Sigmoid colon (tissue), 7 donors: ENCODE measurements around the gene HOMER2. TPM values are rescaled to one million over a fixed set of nuclear protein-coding genes. Genes with fewer than 3 reads are reported as not detected.
"Not testable (repeated sequence)": the region's sequence is repeated elsewhere in the genome, so short reads cannot be mapped to it uniquely, and the experiment has no call there.

Experiments
- DNase-seq: peaks from one replicate; pipeline ENCODE4 v3.0.0-alpha.2; 2019
- H3K27ac ChIP-seq, 4 donors: fragments of 200-600 bp; sonication (generic); one replicate each; pipeline ENCODE4 v1.5.1; 2016 to 2019; ENCODE audit warnings: mild to moderate bottlenecking in 1 of 4
- H3K27me3 ChIP-seq, 3 donors: fragments of 200-600 bp; sonication (generic); one replicate each; pipeline ENCODE4 v1.5.1; 2019; ENCODE audit warnings: mild to moderate bottlenecking in 1 of 3
- H3K36me3 ChIP-seq, 4 donors: fragments of 200-600 bp; sonication (generic); one replicate each; pipeline ENCODE4 v1.5.1; 2016 to 2019
- H3K4me1 ChIP-seq, 4 donors: fragments of 200-600 bp; sonication (generic); one replicate each; pipeline ENCODE4 v1.5.1; 2017 to 2019
- H3K4me3 ChIP-seq, 4 donors: fragments of 200-600 bp; sonication (generic); one replicate each; pipeline ENCODE4 v1.5.1; 2017 to 2019; ENCODE audit warnings: mild to moderate bottlenecking in 2 of 4, moderate library complexity in 1 of 4
- H3K9me3 ChIP-seq, 4 donors: fragments of 200-600 bp in 3 of 4; sonication (generic) in 3 of 4; one replicate each; pipeline versions ENCODE4 v1.5.1 to v1.6.1; 2013 to 2019
- CTCF ChIP-seq, 4 experiments: fragments of 450-650 bp in 3 of 4; fragments of 200-600 bp in 1 of 4; IDR thresholded peaks; one replicate each; pipeline ENCODE4 v1.5.1; 2016 to 2019; ENCODE audit warnings: antibody characterized with exemption in 4 of 4, mild to moderate bottlenecking in 3 of 4, moderate library complexity in 2 of 4
- EP300 ChIP-seq, 4 donors: sonication (generic); formaldehyde crosslinking; IDR thresholded peaks; one replicate each; pipeline ENCODE4 v1.6.1; 2017; ENCODE audit warnings: antibody characterized with exemption in 4 of 4
- POLR2A ChIP-seq, 2 donors: fragments of 450-650 bp; IDR thresholded peaks; one replicate each; pipeline ENCODE4 v1.6.1; 2016; ENCODE audit warnings: antibody characterized with exemption in 2 of 2, mild to moderate bottlenecking in 2 of 2, moderate library complexity in 2 of 2
- POLR2AphosphoS5 ChIP-seq, 4 donors: sonication (generic); formaldehyde crosslinking; IDR thresholded peaks; one replicate each; pipeline ENCODE4 v1.6.1; 2017; ENCODE audit warnings: antibody characterized with exemption in 4 of 4
- WGBS, 2 donors: extraction: QIAGEN DNeasy Blood & Tissue Kit; methylation state at CpG; one replicate each; pipeline ENCODE4 v1.1.7; 2013; 5-methylcytosine and 5-hydroxymethylcytosine counted together
- intact Hi-C: fragments of 100-400 bp; cut with DNase I; formaldehyde crosslinking; loops from one replicate; pipeline ENCODE4 v1.15.1; 2023
- polyA plus RNA-seq, 3 donors: library from polyadenylated mRNA; stranded (reverse); fragments of 200-250 nt; gene quantifications; one replicate each; pipeline ENCODE4 v1.2.3, GENCODE V29; 2013
- total RNA-seq, 4 donors: library from RNA; depleted of rRNA; stranded (reverse); fragments of >200 nt; gene quantifications; one replicate each; pipeline ENCODE4 v1.1.0, GENCODE V29; 2016
- donor health status: healthy with polysubstance abuse.
- donor health status: Bipolar disorder and iron deficiency.
- donor health status: healthy.

The HOMER2 gene
- total RNA-seq (10 to 100 TPM in 3 of 4 donors, 1 to 10 TPM in 1; 7.1 to 16.8 (median 14.0) TPM), polyA plus RNA-seq (1 to 10 TPM in 1 of 3 donors, under 1 TPM in 2; under 0.01 to 2.0 (median 0.69) TPM)

GRCh38 chr15:82952158-82953081 lies at the start of gene HOMER2:
Gene HOMER2, minus strand, starts transcription at chr15:82952720. Its CDS starts 185 bp downstream, at chr15:82952535.
- TF ChIP-seq POLR2AphosphoS5 (IDR thresholded peaks at IDR 0.05) (no peak), CTCF (IDR thresholded peaks at IDR 0.05) (no peak), EP300 (IDR thresholded peaks at IDR 0.05) (no peak), POLR2A (IDR thresholded peaks at IDR 0.05) (no peak)
- H3K36me3 ChIP-seq: no peaks in the 10 kb centered on the region
- H3K27ac ChIP-seq: peak within 1 kb of the TSS; percentile 20 to 72 (median 51)
- H3K4me1 ChIP-seq: peaks cover 0 to 16% (median 10%) of the 10 kb centered on the region in 4 donors
- no peaks in the 10 kb centered on the region for H3K27me3 ChIP-seq
- H3K9me3 ChIP-seq: no peaks in the 10 kb centered on the region
- intact Hi-C loops: loop anchor here (5.0 kb wide), 1 partner anchor 55 kb away; no protein-coding TSS in a partner anchor
- no peak for DNase-seq
- peak within 1 kb of the TSS; percentile 40 to 79 (median 66) for H3K4me3 ChIP-seq
- WGBS, 2 donors: 1% methylated on average over 119 of the region's 119 CpGs

- Histone ChIP-seq H3K4me1 (peaks cover 0 to 15% (median 9%) of the 10 kb centered on the region in 4 donors), H3K27ac (peak overlapping the region in 2 of 4 donors; percentile 46 to 49), H3K36me3 (peaks cover 0 to 12% (median 6%) of the 10 kb centered on the region in 4 donors)
- TF ChIP-seq CTCF (IDR thresholded peaks at IDR 0.05): peak in 1 of 4 experiments; percentile 5
- not testable (repeated sequence) for DNase-seq, H3K27me3 ChIP-seq, H3K4me3 ChIP-seq, H3K9me3 ChIP-seq
- intact Hi-C loops: loop anchor here (5.0 kb wide), 1 partner anchor 153 kb away; no protein-coding TSS in a partner anchor
- 94 to 95% methylated on average over 3 of the region's 3 CpGs for WGBS, 2 donors
Measured at GRCh38 chr15:83000672-83001031, 48.1 kb upstream of the HOMER2 start.

GRCh38 chr15:82999905-83000671 lies 47.6 kb upstream of the HOMER2 start:
- H3K4me3 ChIP-seq: peak overlapping the region in 3 of 4 donors; percentile 24 to 38 (median 24)
- peaks cover 0 to 7% (median 2%) of the 10 kb centered on the region in 4 donors for H3K36me3 ChIP-seq
- peak overlapping the region in 3 of 4 donors; percentile 46 to 51 (median 49) for H3K27ac ChIP-seq
- TF ChIP-seq POLR2A (IDR thresholded peaks at IDR 0.05) (no peak), EP300 (IDR thresholded peaks at IDR 0.05) (no peak), CTCF (IDR thresholded peaks at IDR 0.05) (peak in 2 of 4 experiments; percentile 15 to 33), POLR2AphosphoS5 (IDR thresholded peaks at IDR 0.05) (no peak)
- peaks cover 0 to 15% (median 9%) of the 10 kb centered on the region in 4 donors for H3K4me1 ChIP-seq
- H3K9me3 ChIP-seq: no peaks in the 10 kb centered on the region
- H3K27me3 ChIP-seq: no peaks in the 10 kb centered on the region
- no peak for DNase-seq
- 23 to 25% methylated on average over 6 of the region's 6 CpGs for WGBS, 2 donors
- intact Hi-C loops: loop anchor here (5.0 kb wide), 1 partner anchor 153 kb away; no protein-coding TSS in a partner anchor

- H3K27ac ChIP-seq: no peak overlapping the region
- no peak for DNase-seq
- no peak overlapping the region for H3K4me3 ChIP-seq
- peaks cover 0 to 15% (median 9%) of the 10 kb centered on the region in 4 donors for H3K4me1 ChIP-seq
- 89 to 93% methylated on average over 6 of the region's 6 CpGs for WGBS, 2 donors
- intact Hi-C loops: no loop called here
- H3K9me3 ChIP-seq: no peaks in the 10 kb centered on the region
- peaks cover 0 to under 1% (median 0%) of the 10 kb centered on the region in 4 donors for H3K36me3 ChIP-seq
- H3K27me3 ChIP-seq: no peaks in the 10 kb centered on the region
- TF ChIP-seq EP300 (IDR thresholded peaks at IDR 0.05) (no peak), CTCF (IDR thresholded peaks at IDR 0.05) (no peak), POLR2AphosphoS5 (IDR thresholded peaks at IDR 0.05) (no peak), POLR2A (IDR thresholded peaks at IDR 0.05) (no peak)
Measured at GRCh38 chr15:82999426-82999825, 46.9 kb upstream of the HOMER2 start.
